Kidney epithelial cell (primary cell): ENCODE measurements around the gene RAMP3. TPM values are rescaled to one million over a fixed set of nuclear protein-coding genes. Genes with fewer than 3 reads are reported as not detected.

Experiments used
- DNase-seq: peaks from one replicate; pipeline ENCODE4 v3.0.0-alpha.2; 2010; ENCODE audit warnings: low read depth
- H3K27me3 ChIP-seq: 2 replicates; pipeline ENCODE4 v1.6.0; 2011; ENCODE audit warnings: low read length; ENCODE audit not compliant: control insufficient read depth, insufficient read depth
- H3K36me3 ChIP-seq: 2 replicates; pipeline ENCODE4 v1.5.1; 2011; ENCODE audit warnings: low read length; ENCODE audit not compliant: control insufficient read depth, insufficient read depth
- H3K4me3 ChIP-seq: 2 replicates; pipeline ENCODE4 v1.5.1; 2011; ENCODE audit warnings: low read depth, mild to moderate bottlenecking, control low read depth, low read length
- total RNA-seq: library from RNA; depleted of rRNA; stranded (reverse); fragments of >200 nt; gene quantifications from 2 replicates; pipeline ENCODE4 v1.2.3, GENCODE V29; 2015
- TF ChIP-seq, protein P1 (sequence below): IDR thresholded peaks from 2 replicates; pipeline ENCODE4 v1.5.1; 2011; ENCODE audit warnings: mild to moderate bottlenecking, moderate library complexity, low read length, control low read depth, inconsistent platforms; ENCODE audit not compliant: insufficient read depth, poor library complexity, severe bottlenecking

RAMP3 gene
- total RNA-seq, 1 donor from 2014 or later: not detected

DNA sequence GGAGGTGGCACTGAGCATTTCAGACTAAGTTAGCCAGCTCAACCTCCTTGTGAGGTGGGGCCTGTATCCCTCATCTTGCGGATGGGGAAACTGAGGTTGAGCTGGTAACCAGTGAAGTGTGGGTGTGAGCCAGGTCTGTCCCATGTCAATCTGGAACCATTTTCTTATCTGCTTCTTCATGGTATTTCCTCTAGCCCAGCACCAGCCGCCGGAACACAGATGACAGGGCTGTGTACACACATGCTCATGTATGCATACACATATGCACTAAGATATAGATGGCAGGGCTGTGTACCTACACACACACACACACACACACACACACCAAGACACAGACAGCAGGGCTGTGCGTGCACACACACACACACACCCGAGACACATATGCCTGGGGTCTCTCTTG is 18.5 kb downstream of the RAMP3 start:
- no peaks in the 10 kb centered on the region for H3K36me3 ChIP-seq
- H3K27me3 ChIP-seq: peaks cover 2% of the 10 kb centered on the region
- DNase-seq: no peak
- TF ChIP-seq, protein P1, sequence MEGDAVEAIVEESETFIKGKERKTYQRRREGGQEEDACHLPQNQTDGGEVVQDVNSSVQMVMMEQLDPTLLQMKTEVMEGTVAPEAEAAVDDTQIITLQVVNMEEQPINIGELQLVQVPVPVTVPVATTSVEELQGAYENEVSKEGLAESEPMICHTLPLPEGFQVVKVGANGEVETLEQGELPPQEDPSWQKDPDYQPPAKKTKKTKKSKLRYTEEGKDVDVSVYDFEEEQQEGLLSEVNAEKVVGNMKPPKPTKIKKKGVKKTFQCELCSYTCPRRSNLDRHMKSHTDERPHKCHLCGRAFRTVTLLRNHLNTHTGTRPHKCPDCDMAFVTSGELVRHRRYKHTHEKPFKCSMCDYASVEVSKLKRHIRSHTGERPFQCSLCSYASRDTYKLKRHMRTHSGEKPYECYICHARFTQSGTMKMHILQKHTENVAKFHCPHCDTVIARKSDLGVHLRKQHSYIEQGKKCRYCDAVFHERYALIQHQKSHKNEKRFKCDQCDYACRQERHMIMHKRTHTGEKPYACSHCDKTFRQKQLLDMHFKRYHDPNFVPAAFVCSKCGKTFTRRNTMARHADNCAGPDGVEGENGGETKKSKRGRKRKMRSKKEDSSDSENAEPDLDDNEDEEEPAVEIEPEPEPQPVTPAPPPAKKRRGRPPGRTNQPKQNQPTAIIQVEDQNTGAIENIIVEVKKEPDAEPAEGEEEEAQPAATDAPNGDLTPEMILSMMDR: no peak
- no peak overlapping the region for H3K4me3 ChIP-seq

DNA sequence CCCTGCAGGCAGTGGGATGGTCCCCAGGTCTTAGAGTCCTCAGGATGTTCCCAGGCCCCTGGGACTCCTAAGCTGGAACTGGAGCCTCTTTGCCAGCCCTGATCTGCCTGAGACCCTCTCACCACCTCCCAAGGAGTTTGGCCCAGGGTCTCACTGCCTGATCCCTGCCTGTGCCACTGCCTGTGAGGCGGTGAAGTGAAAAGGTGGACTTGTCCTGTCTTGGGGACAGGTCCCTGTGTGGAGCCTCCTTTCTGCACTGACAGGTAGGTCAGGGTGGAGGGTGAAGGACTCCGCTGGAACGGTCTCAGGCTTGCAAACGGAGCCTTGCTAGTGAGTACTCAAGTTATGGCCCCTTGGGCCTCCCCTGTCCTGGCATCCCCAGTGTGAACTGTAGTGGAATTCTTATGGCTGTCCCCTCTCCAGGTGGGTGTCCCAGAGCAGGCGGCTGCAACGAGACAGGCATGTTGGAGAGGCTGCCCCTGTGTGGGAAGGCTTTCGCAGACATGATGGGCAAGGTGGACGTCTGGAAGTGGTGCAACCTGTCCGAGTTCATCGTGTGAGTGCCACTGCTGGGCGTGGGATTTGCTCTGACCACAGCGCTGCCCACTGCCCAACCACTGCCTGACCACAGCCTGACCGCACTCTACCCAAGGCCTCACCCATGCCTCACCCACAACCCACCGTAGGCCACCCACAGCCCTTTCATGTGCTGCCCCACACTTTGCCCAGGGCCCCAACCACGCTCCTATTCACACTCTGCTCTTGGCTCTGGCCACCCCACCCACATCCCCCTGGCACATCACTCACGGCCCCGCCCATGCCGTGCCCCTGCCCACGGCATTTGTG is 19.5 kb downstream of the RAMP3 start:
- no peak overlapping the region for H3K4me3 ChIP-seq
- TF ChIP-seq, protein P1: no peak
- no peaks in the 10 kb centered on the region for H3K36me3 ChIP-seq
- DNase-seq: no peak
- peaks cover 2% of the 10 kb centered on the region for H3K27me3 ChIP-seq

DNA sequence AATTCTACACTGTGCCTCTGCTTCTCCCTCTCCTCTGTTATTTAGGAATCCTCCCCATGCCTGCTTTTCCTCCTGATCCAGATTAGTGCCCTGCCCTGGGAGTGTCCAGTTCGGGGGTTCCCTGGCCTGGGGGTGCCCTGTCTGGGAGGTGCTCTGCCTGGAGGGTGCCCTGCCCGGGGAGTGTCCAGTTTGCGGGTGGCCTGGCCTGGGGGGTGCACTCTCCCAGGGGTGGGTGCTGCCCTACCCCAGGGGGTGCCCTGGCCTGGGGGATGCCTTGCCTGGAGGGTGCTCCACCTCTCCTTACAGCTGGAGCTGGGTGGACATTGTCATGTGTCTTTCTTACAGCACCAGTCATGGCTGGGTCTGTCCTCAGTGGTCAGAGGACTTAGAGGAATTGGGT is 20.2 kb downstream of the RAMP3 start:
- TF ChIP-seq, protein P1: no peak
- H3K4me3 ChIP-seq: no peak overlapping the region
- no peak for DNase-seq
- peaks cover 2% of the 10 kb centered on the region for H3K27me3 ChIP-seq
- H3K36me3 ChIP-seq: no peaks in the 10 kb centered on the region

DNA sequence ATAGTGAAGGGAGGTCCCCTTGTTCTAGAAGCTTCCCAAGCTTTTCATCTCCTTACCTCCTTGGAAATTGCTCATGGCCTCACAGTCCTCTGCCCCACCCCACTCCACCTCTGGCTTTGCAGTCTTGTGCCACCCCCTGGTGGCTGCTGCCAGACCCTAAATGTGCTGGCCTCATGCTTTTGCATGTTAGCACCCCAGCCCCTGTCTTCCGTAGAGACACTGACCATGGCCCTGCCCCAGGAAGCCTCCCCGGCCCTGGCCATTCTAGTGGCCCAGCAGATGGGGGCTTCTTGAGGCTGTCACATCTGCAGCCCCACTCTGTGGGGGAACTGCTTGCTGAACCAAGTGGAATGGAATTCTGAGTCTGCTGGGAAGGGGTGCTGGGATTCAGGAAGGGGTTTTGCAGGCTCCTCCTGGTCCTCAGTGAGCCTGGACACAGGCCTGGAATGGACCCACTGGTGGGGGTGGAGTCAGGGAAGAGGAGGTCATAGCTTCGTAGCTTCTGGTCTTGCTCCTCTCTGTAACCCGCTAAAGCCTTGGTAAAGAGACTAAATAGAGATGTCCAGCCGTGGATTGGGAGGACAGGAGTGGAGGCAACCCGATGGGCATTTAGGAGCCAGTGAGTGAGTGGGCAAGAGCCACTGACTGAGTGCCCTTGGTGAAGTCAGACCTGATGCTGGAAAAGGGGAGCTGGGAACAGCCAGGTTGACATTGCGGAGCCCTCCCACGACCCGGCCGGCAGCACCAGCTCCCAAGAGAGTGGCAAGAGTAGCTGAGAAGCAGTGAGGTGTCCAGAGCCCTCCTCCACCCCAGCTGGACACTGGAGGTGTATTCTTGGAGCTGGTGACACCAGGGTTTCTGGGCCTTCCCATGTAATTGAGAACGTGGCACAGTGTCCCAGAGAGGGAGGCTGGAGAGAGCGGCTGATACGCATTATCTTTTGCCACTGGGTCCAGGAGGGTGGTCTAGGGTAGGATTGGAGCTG is 20.9 kb downstream of the RAMP3 start:
- Histone ChIP-seq H3K27me3 (peaks cover 2% of the 10 kb centered on the region), H3K36me3 (no peaks in the 10 kb centered on the region), H3K4me3 (no peak overlapping the region)
- DNase-seq: no peak
- TF ChIP-seq, protein P1: no peak

DNA sequence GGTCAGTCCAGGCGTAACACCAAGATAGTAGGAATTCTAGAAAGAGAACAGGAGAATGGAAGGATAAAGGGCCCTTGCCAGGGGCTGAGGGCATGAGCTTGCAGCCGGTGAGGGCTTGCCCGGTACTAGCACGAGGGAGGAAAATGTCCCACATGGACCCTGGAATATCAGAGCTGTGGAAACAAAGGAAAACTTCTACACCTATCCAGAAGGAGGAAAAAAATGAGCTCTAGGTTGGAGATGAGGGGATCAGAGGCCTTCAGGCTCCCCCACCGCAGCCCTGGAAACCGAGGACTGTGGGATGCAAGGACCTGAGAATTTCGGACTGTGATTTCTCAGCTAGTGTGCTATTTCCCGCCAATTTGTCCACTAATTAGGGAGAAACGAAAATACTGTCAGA is 22.1 kb downstream of the RAMP3 start:
- no peak for DNase-seq
- H3K27me3 ChIP-seq: peaks cover 2% of the 10 kb centered on the region
- TF ChIP-seq, protein P1: no peak

More for the DNA sequence above, 22.1 kb downstream of the RAMP3 start:
- no peak overlapping the region for H3K4me3 ChIP-seq
- no peaks in the 10 kb centered on the region for H3K36me3 ChIP-seq
